GM13976 (cell line): Measurements from ENCODE around the gene SNAP47.

Experiments used
- DNase-seq: peaks from one replicate; pipeline ENCODE4 v3.0.0; 2012; ENCODE audit warnings: low spot score
- CTCF ChIP-seq: IDR thresholded peaks from 2 replicates; pipeline ENCODE4 v1.5.1; 2012; ENCODE audit warnings: borderline replicate concordance, mild to moderate bottlenecking; ENCODE audit not compliant: insufficient read depth; ENCODE audit errors: extremely low read depth, missing control alignments, control extremely low read depth
- in situ Hi-C: fragments of 300-500 bp; cut with MboI; formaldehyde crosslinking; loops from one replicate; pipeline ENCODE4 v1.12.0; 2022; ENCODE audit warnings: low sequenced_read_pairs, mixed read lengths, inconsistent platforms; ENCODE audit not compliant: unreplicated experiment

Gene SNAP47

GRCh38 chr1:227773558-227773957, 38.3 kb downstream of the SNAP47 start:
- in situ Hi-C loops, result no loop called here
- DNase-seq, result no peak
- TF ChIP-seq CTCF, result no peak

GRCh38 chr1:227774051-227774731, 39.0 kb downstream of the SNAP47 start:
- DNase-seq, result no peak
- no peak for TF ChIP-seq CTCF
- in situ Hi-C loops, result no loop called here

- in situ Hi-C loops, result no loop called here
- no peak for TF ChIP-seq CTCF
- DNase-seq, result no peak
These were observed 39.8 kb downstream of the SNAP47 start for GRCh38 chr1:227774821-227775661.

GRCh38 chr1:227775841-227776240, 40.6 kb downstream of the SNAP47 start:
- in situ Hi-C loops, result no loop called here
- DNase-seq, result no peak
- no peak for TF ChIP-seq CTCF

GRCh38 chr1:227776331-227776771, 41.1 kb downstream of the SNAP47 start:
- TF ChIP-seq CTCF, result no peak
- in situ Hi-C loops, result no loop called here
- DNase-seq, result no peak

GRCh38 chr1:227777156-227777555, 41.9 kb downstream of the SNAP47 start:
- in situ Hi-C loops, result no loop called here
- TF ChIP-seq CTCF, result no peak
- DNase-seq, result no peak

GRCh38 chr1:227777646-227778045, 42.4 kb downstream of the SNAP47 start:
- in situ Hi-C loops, result no loop called here

More at GRCh38 chr1:227777646-227778045, 42.4 kb downstream of the SNAP47 start:
- TF ChIP-seq CTCF, result no peak
- DNase-seq, result no peak
